Dermis blood vessel endothelial cell (primary cell): ENCODE measurements around the gene IGFALS. TPM values are rescaled to one million over a fixed set of nuclear protein-coding genes. Genes with fewer than 3 reads are reported as not detected.

Experiments
- DNase-seq: peaks from one replicate; pipeline ENCODE4 v3.0.0; 2010
- total RNA-seq: library from RNA; depleted of rRNA; stranded (reverse); fragments of >200 nt; gene quantifications from 2 replicates; pipeline ENCODE4 v1.2.3, GENCODE V29; 2014

IGFALS gene
- total RNA-seq, 1 donor from 2014 or later: not detected

DNA sequence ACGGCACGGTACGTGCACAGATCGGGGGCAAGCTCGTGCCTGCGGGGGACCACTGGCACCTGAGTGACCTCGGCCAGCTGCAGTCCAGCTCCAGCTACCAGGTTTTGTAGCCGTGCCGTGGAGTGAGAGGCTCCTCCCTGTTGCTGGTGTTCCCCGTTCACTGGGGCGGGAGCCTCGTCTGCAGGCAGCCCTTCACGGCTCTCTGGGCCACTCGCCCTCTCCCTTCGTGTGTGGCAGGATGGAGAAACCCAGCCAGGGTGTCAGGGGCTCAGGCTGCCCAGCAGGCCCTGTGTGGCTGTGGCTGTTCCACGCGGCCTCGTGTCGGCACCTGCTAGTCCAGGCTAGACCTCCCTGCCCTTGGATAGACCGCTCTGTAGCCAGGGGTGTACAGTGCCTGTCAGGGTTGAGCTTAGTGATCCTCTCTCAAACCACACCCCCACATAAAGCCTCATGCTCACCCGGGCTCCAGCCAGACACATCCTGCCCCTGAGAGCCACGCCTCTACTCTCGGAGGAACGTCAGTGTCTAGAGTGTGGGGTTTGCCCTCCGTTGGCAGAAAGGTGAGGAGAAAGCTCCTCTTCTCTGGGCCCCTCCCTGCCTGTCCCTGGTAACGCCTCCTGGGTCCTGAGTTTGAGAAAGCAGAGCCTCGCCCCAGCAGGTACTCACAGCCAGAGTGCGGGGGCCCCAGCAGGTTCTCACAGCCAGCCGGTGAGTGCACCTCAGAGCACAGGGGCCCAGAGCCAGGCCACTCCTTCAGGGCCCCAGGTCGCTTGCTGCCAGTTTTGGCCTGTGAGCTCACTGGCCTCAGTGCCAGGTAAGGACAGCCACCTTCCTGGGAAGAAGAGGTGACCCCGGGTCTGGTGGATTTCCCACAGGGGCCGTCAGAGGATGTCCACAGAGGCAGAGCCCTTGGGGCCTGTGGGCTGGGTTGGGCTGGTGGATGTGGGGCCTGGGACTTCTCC is 49.8 kb downstream of the IGFALS start:
- DNase-seq: no peak

DNA sequence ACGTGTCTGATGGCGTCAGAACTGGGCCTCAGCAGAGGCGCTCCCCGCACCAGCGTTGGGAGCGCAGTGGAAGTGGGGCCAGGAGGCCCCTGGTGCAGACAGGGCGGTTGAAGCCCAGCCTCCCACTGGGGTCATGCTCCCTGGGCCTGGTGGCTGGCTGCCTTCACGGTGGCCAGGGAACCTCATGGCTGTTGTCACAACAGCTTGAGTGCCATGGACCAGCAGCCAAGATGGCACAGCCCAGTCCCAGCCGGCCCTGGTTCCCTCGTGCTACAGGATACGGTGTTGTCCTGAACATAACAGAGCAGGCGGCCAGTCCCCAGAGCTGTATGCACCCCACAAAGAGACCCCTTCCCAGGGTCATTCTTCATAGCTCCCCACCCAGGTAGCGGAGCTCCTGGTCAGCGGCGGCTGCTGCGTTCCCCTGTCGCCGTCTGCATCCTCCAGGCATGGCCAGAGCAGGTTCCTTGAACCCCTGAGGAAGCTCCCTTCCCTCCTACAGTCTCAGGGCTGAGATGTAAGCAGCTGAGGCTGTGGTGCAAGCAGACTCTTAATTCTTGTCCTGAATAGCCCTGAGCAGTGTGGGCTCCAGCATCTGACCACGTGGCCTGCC is 51.8 kb downstream of the IGFALS start:
- DNase-seq: no peak

DNA sequence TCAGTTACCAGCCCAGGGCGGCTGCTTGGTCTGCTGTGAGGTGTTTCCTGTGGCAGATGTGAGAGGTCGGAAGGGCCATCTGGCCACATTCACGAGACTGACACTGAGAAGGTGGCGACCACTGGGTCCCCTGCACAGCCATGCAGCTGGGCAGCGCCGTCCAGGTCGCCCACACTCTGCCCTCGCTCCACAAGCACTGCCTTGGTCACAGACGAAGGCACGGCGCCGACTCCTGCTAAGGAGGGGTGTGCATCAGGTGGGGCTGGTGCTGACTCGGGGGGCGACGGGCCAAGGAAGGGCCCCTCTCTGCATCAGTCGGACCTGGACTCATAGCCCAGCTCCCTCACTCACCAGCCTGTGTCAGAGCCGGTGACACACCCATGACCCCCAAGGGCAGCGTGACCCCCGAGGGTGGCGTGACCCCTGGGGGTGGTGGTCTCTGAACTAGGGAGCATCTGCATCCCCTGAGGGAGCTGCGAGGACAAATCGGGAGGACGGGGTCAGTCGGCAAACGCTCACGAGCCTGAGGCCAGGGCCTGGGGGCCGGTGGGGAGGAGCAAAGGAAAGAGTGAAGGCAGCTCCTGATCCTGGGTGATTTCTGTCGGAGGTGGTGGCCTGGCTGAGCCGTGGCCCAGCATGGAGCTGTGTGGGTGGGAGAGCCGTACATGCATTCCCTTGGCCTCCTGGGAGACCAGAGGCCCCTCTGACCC is 52.6 kb downstream of the IGFALS start:
- no peak for DNase-seq

Other genes with a start within 250 kb of the IGFALS start
- 20.7 and 24.8 TPM in 2 replicates for gene IFT140, start 181.6 kb downstream of the IGFALS start, total RNA-seq
- 12.9 and 17.3 TPM in 2 replicates for gene CRAMP1, start 181.3 kb downstream of the IGFALS start, total RNA-seq
- gene JPT2, start 115.4 kb downstream of the IGFALS start, total RNA-seq: 63.0 and 114 TPM in 2 replicates
- 20.9 and 41.0 TPM in 2 replicates for gene MAPK8IP3, start 87.5 kb downstream of the IGFALS start, total RNA-seq
- 46.6 and 87.3 TPM in 2 replicates for gene NME3, start 22.2 kb downstream of the IGFALS start, total RNA-seq
- gene EME2, start 20.9 kb downstream of the IGFALS start, total RNA-seq: 9.7 and 16.5 TPM in 2 replicates
- gene MRPS34, start 20.6 kb downstream of the IGFALS start, total RNA-seq: 77.1 and 84.7 TPM in 2 replicates
- gene SPSB3, start 11.1 kb downstream of the IGFALS start, total RNA-seq: 57.6 and 82.2 TPM in 2 replicates
- 91.8 and 110 TPM in 2 replicates for gene NUBP2, start 10.7 kb downstream of the IGFALS start, total RNA-seq
- gene HAGH, start 33.1 kb upstream of the IGFALS start, total RNA-seq: 76.5 and 89.2 TPM in 2 replicates
- gene FAHD1, start 33.5 kb upstream of the IGFALS start, total RNA-seq: 79.7 and 82.4 TPM in 2 replicates
- gene MEIOB, start 78.5 kb upstream of the IGFALS start, total RNA-seq: not detected in 2 replicates
- not detected in 2 replicates for gene HS3ST6, start 124.7 kb upstream of the IGFALS start, total RNA-seq
- 6.6 and 8.1 TPM in 2 replicates for gene MSRB1, start 149.5 kb upstream of the IGFALS start, total RNA-seq
- gene RPL3L, start 161.0 kb upstream of the IGFALS start, total RNA-seq: not detected in 2 replicates
- gene NDUFB10, start 165.8 kb upstream of the IGFALS start, total RNA-seq: 107 and 149 TPM in 2 replicates
- gene RPS2, start 171.1 kb upstream of the IGFALS start, total RNA-seq: 1,669 and 1,784 TPM in 2 replicates
- gene RNF151, start 173.2 kb upstream of the IGFALS start, total RNA-seq: not detected in 2 replicates
- 46.1 and 71.8 TPM in 2 replicates for gene TBL3, start 178.3 kb upstream of the IGFALS start, total RNA-seq
- gene NOXO1, start 187.8 kb upstream of the IGFALS start, total RNA-seq: 0.34 TPM in 1 of 2 replicates, not detected in the other
- 9.0 and 13.4 TPM in 2 replicates for gene GFER, start 190.5 kb upstream of the IGFALS start, total RNA-seq
- gene SYNGR3, start 196.3 kb upstream of the IGFALS start, total RNA-seq: 1.6 and 2.4 TPM in 2 replicates
- gene ZNF598, start 216.1 kb upstream of the IGFALS start, total RNA-seq: 19.1 and 28.2 TPM in 2 replicates
- gene NPW, start 226.1 kb upstream of the IGFALS start, total RNA-seq: 0.17 and 1.2 TPM in 2 replicates
- gene NHERF2, start 233.2 kb upstream of the IGFALS start, total RNA-seq: 33.5 and 79.6 TPM in 2 replicates